HEK293T (cell line): ENCODE measurements around the gene VPS50.

ENCODE experiments used
- ARNT ChIP-seq: fragments of 450-650 bp; IDR thresholded peaks from 2 replicates; pipeline ENCODE4 v1.6.1; 2017; ENCODE audit warnings: mild to moderate bottlenecking
- BHLHE40 ChIP-seq: fragments of 450-650 bp; IDR thresholded peaks from 2 replicates; pipeline ENCODE4 v1.6.1; 2016; ENCODE audit warnings: mild to moderate bottlenecking, moderate library complexity, borderline replicate concordance
- CTBP1 ChIP-seq: fragments of 450-650 bp; IDR thresholded peaks from 2 replicates; pipeline ENCODE4 v1.6.1; 2016; ENCODE audit warnings: borderline replicate concordance
- ELF4 ChIP-seq: fragments of 450-650 bp; IDR thresholded peaks from 2 replicates; pipeline ENCODE4 v1.6.1; 2017; ENCODE audit warnings: antibody characterized with exemption
- FOXA1 ChIP-seq: fragments of 450-650 bp; IDR thresholded peaks from 2 replicates; pipeline ENCODE4 v1.6.1; 2016; ENCODE audit warnings: mild to moderate bottlenecking
- FOXM1 ChIP-seq: fragments of 450-650 bp; IDR thresholded peaks from 2 replicates; pipeline ENCODE4 v1.6.1; 2017; ENCODE audit warnings: mild to moderate bottlenecking, borderline replicate concordance
- L3MBTL2 ChIP-seq: fragments of 450-650 bp; conservative IDR thresholded peaks from 2 replicates; pipeline ENCODE4 v1.6.1; 2016; ENCODE audit warnings: mild to moderate bottlenecking
- LEF1 ChIP-seq: fragments of 450-650 bp; IDR thresholded peaks from 2 replicates; pipeline ENCODE4 v1.6.1; 2017; ENCODE audit warnings: mild to moderate bottlenecking, borderline replicate concordance
- NFRKB ChIP-seq: fragments of 450-650 bp; IDR thresholded peaks from 2 replicates; pipeline ENCODE4 v1.6.1; 2016; ENCODE audit warnings: mild to moderate bottlenecking, moderate library complexity
- PKNOX1 ChIP-seq: fragments of 450-650 bp; IDR thresholded peaks from 2 replicates; pipeline ENCODE4 v1.6.1; 2016
- SP1 ChIP-seq: fragments of 450-650 bp; IDR thresholded peaks from 2 replicates; pipeline ENCODE4 v1.6.1; 2017
- SUZ12 ChIP-seq: fragments of 450-650 bp; IDR thresholded peaks from 2 replicates; pipeline ENCODE4 v1.6.1; 2016; ENCODE audit warnings: mild to moderate bottlenecking
- TARDBP ChIP-seq: fragments of 450-650 bp; IDR thresholded peaks from 2 replicates; pipeline ENCODE4 v1.6.1; 2016

GRCh38 chr7:93364806-93365205, 132.6 kb downstream of the VPS50 start:
- TF ChIP-seq BHLHE40 (no peak), SUZ12 (no peak), NFRKB (no peak), ELF4 (no peak), ARNT (no peak), PKNOX1 (no peak), TARDBP (no peak), SP1 (no peak), CTBP1 (no peak), FOXM1 (no peak), FOXA1 (no peak), L3MBTL2 (no peak), LEF1 (no peak)
